MCF 10A (cell line): ENCODE measurements around the gene WDFY2. TPM values are rescaled to one million over a fixed set of nuclear protein-coding genes. Genes with fewer than 3 reads are reported as not detected.

ENCODE experiments used
- BruUV-seq: library from RNA; stranded (reverse); fragments of 400-500 nt; replicated peaks from 2 replicates; lab custom pipeline; 2021; lab: Mats Ljungman, UMichigan
- CTCF ChIA-PET: fragments of 300-600 bp; sonication (Branson Sonifier 250); formaldehyde crosslinking; extraction: SDS; loops from one replicate; lab custom pipeline; 2021; ENCODE audit warnings: antibody characterized with exemption, inconsistent platforms; lab: Yijun Ruan, JAX
- POLR2A ChIA-PET: fragments of 300-600, 350-650 bp; sonication (Branson Sonifier 250); formaldehyde crosslinking; extraction: SDS; loops from one replicate; lab custom pipeline; 2020; ENCODE audit warnings: antibody characterized with exemption, inconsistent platforms; lab: Yijun Ruan, JAX
- DNase-seq: peaks from one replicate; pipeline ENCODE4 v3.0.0-alpha.2; 2018; ENCODE audit not compliant: unreplicated experiment
- H3K27ac Mint-ChIP-seq: one replicate; pipeline ENCODE4 v1.8.0; 2022; ENCODE audit warnings: mild to moderate bottlenecking, low read depth, mixed read lengths; ENCODE audit not compliant: unreplicated experiment
- H3K27me3 Mint-ChIP-seq: one replicate; pipeline ENCODE4 v1.8.0; 2022; ENCODE audit warnings: mixed read lengths; ENCODE audit not compliant: insufficient read depth, unreplicated experiment
- H3K36me3 Mint-ChIP-seq: one replicate; pipeline ENCODE4 v1.8.0; 2022; ENCODE audit warnings: mild to moderate bottlenecking, moderate library complexity, mixed read lengths; ENCODE audit not compliant: insufficient read depth, unreplicated experiment
- H3K4me1 Mint-ChIP-seq: one replicate; pipeline ENCODE4 v1.8.0; 2022; ENCODE audit warnings: mixed read lengths; ENCODE audit not compliant: insufficient read depth, unreplicated experiment
- H3K4me3 Mint-ChIP-seq: one replicate; pipeline ENCODE4 v1.8.0; 2022; ENCODE audit warnings: mild to moderate bottlenecking, moderate library complexity, mixed read lengths; ENCODE audit not compliant: unreplicated experiment
- H3K9me3 Mint-ChIP-seq: one replicate; pipeline ENCODE4 v1.8.0; 2022; ENCODE audit warnings: mixed read lengths; ENCODE audit not compliant: unreplicated experiment
- CTCF ChIP-seq: fragments of 200-600 bp; IDR thresholded peaks from one replicate; pipeline ENCODE4 v1.8.0; 2022; ENCODE audit warnings: antibody characterized with exemption, mild to moderate bottlenecking; ENCODE audit not compliant: unreplicated experiment
- intact Hi-C: fragments of 100-400 bp; cut with micrococcal nuclease; formaldehyde crosslinking; loops from 2 replicates; pipeline ENCODE4 v1.14.1; 2022
- microRNA-seq: library from miRNA; unstranded; fragments of <30 nt; microRNA quantifications from one replicate; pipeline ENCODE4 v1.2.0, GENCODE V29; 2022
- total RNA-seq: library from RNA; stranded (reverse); gene quantifications from 2 replicates; pipeline ENCODE4 v1.2.3, GENCODE V29; 2022

The WDFY2 gene
- total RNA-seq, 1 experiment from 2014 or later: 56.2 TPM

GRCh38 chr13:51815848-51816247 lies 231.6 kb downstream of the WDFY2 start:
- BruUV-seq: no TSS peak
- ChIA-PET CTCF (interaction anchor here (0.6 to 4.6 kb wide), 47 partner anchors 9 to 1058 kb away, joined by 3 to 69 read pairs (median 5); partner anchors contain the start of genes NEK5 and TMEM272), POLR2A (interaction anchor here (1.1 to 1.8 kb wide), 2 partner anchors 12 to 312 kb away, joined by 4 to 6 read pairs; no protein-coding TSS in a partner anchor)
- Mint-ChIP-seq H3K9me3 (no peaks in the 10 kb centered on the region), H3K27ac (no peak overlapping the region), H3K27me3 (peaks cover 45% of the 10 kb centered on the region), H3K36me3 (no peaks in the 10 kb centered on the region), H3K4me1 (peaks cover 15% of the 10 kb centered on the region), H3K4me3 (no peak overlapping the region)
- intact Hi-C loops: loop anchor here (1.0 to 2.0 kb wide), 3 partner anchors 17 to 311 kb away; no protein-coding TSS in a partner anchor
- no peak for DNase-seq
- no peak for TF ChIP-seq CTCF

DNA sequence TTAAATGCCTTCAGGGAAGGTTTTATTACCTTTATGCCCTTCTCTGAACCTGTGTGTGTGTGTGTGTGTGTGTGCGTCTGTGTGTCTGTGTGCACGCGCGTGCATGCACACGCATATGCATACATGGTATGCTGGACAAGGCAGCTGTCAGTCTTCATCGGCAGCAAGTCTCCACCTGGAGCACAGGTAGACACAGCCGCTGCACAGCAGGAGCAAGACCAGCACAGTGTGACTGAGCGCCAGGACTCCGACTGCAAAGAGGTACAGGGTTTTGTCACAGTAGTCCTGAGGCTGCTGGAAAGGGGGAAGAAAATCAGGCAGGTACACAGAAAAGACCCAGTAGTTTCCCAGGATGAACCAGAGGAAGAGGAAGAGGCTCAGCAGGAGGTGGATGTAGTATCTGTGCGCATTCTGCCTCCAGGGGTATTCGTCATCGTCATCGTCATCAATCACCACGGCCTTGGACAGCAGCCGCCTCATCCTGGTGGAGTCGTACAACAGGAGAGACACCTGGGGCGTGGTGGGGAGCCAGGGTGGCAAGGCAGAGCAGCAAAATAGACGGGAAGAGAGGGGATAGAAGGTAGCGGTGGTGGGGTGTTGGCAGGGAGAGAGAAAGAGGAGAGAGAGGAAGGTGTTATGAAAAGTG lies 232.5 kb downstream of the WDFY2 start:
- POLR2A ChIA-PET: no interaction called here
- DNase-seq: peak; percentile 87
- intact Hi-C loops: no loop called here
- H3K4me3 Mint-ChIP-seq: no peak overlapping the region
- CTCF ChIA-PET: interaction anchor here (0.6 to 4.6 kb wide), 15 partner anchors 8 to 1059 kb away, joined by 4 to 69 read pairs (median 9); partner anchors contain the start of gene NEK5
- no peak for TF ChIP-seq CTCF
- peaks cover 15% of the 10 kb centered on the region for H3K4me1 Mint-ChIP-seq
- no peaks in the 10 kb centered on the region for H3K9me3 Mint-ChIP-seq
- no peak overlapping the region for H3K27ac Mint-ChIP-seq
- H3K27me3 Mint-ChIP-seq: peaks cover 54% of the 10 kb centered on the region
- no peaks in the 10 kb centered on the region for H3K36me3 Mint-ChIP-seq
- BruUV-seq: no TSS peak

Small RNA genes lying within 50 kb of the gene (microRNA-seq; reads per million reads assigned to microRNA genes)
- gene MIR4703: not detected

Other genes with a start within 250 kb of the WDFY2 start
- not detected in 2 replicates for gene SERPINE3, start 244.8 kb upstream of the WDFY2 start, total RNA-seq
- 74.2 and 78.5 TPM in 2 replicates for gene INTS6, start 131.4 kb upstream of the WDFY2 start, total RNA-seq
- 6.2 and 6.8 TPM in 2 replicates for gene DHRS12, start 219.7 kb downstream of the WDFY2 start, total RNA-seq